ENCODE measurements around the gene EFCAB6. TPM values are rescaled to one million over a fixed set of nuclear protein-coding genes. Genes with fewer than 3 reads are reported as not detected.

The EFCAB6 gene
- total and polyA plus RNA-seq, 2 donors (not counting 3 experiments of a cell fraction or from before 2014, with no cell fraction given), result 0.07 to 0.31 TPM

GRCh38 chr22:43583501-43583900 is 228.6 kb downstream of the EFCAB6 start:
- H3K9me1 ChIP-seq (replicated peaks; ENCODE audit: control insufficient read depth, extremely low read depth, insufficient read depth, low read length), result no peaks in the 10 kb centered on the region
- TF ChIP-seq MAX (IDR thresholded peaks at IDR 0.05; ENCODE audit: insufficient read depth, insufficient read length) (no peak), EZH2 (IDR thresholded peaks at IDR 0.05; ENCODE audit: borderline replicate concordance, low read depth, low read length, severe bottlenecking) (no peak), JUN (IDR thresholded peaks at IDR 0.05; ENCODE audit: borderline replicate concordance, insufficient read depth, insufficient read length, low read depth) (no peak), FOS (IDR thresholded peaks at IDR 0.05; ENCODE audit: borderline replicate concordance, insufficient read depth, low read length) (no peak), GATA2 (IDR thresholded peaks at IDR 0.05; ENCODE audit: insufficient read depth, insufficient read length, low read depth, low read length) (no peak), CTCF (IDR thresholded peaks at IDR 0.05; ENCODE audit: extremely low read depth in 1 of 2, insufficient read depth in 1 of 2, low read depth in 1 of 2, low read length in 2 of 2) (no peak), POLR2A (IDR thresholded peaks at IDR 0.05; ENCODE audit: low read depth, low read length) (no peak), MYC (IDR thresholded peaks at IDR 0.05; ENCODE audit: low read depth, low read length) (no peak), POLR2AphosphoS5 (IDR thresholded peaks at IDR 0.05; ENCODE audit: insufficient read depth, low read depth, low read length) (no peak)
- no peaks in the 10 kb centered on the region for H3K79me2 ChIP-seq (ENCODE audit: control insufficient read depth, insufficient read depth, low read length)
- intact Hi-C loops (cut with micrococcal nuclease), result no loop called here
- H3K4me1 ChIP-seq (ENCODE audit: control insufficient read depth, extremely low read depth, insufficient read depth, low read length), result no peaks in the 10 kb centered on the region
- dilution Hi-C loops (cut with MboI; ENCODE audit: extremely low pct_ligation_motif_present, low sequenced_read_pairs), result no loop called here
- H2AFZ ChIP-seq (ENCODE audit: low read depth, low read length), result no peak overlapping the region
- no TSS peak for BruUV-seq (replicated peaks)
- no peaks in the 10 kb centered on the region for H4K20me1 ChIP-seq (replicated peaks; ENCODE audit: control insufficient read depth, extremely low read depth, insufficient read depth, low read length)
- no peak overlapping the region for H3K4me3 ChIP-seq (replicated peaks in 1 of 3; ENCODE audit: insufficient read depth in 1 of 3, low read depth in 1 of 3, low read length in 3 of 3)
- H3K27ac ChIP-seq (ENCODE audit: insufficient read depth, low read depth, low read length), result no peak overlapping the region
- H3K36me3 ChIP-seq (ENCODE audit: control insufficient read depth in 2 of 2, extremely low read depth in 1 of 2, insufficient read depth in 2 of 2, low read length in 2 of 2), result no peaks in the 10 kb centered on the region
- ChIA-PET POLR2A (no interaction called here), CTCF (no interaction called here)
- H3K9ac ChIP-seq (replicated peaks; ENCODE audit: extremely low read depth, insufficient read depth, low read length), result no peak overlapping the region
- FAIRE-seq (no peak), DNase-seq (ENCODE audit: low read depth, low spot score) (no peak)
- no peaks in the 10 kb centered on the region for H3K9me3 ChIP-seq (replicated peaks; ENCODE audit: control insufficient read depth, insufficient read depth, low read length)
- no peaks in the 10 kb centered on the region for H3K27me3 ChIP-seq (ENCODE audit: control insufficient read depth in 2 of 2, insufficient read depth in 2 of 2, low read length in 2 of 2)
- no peak overlapping the region for H3K4me2 ChIP-seq (ENCODE audit: insufficient read depth, low read length)

Data from endothelial cell of umbilical vein (primary cell).